ENCODE data around the gene BTG2. TPM values are rescaled to one million over a fixed set of nuclear protein-coding genes. Genes with fewer than 3 reads are reported as not detected.
A peak's percentile ranks its signal among the peaks of the same experiment; 100 is the strongest.

The BTG2 gene
- total and polyA plus RNA-seq, 4 donors: 36.2 to 302 (median 84.2) TPM

DNA sequence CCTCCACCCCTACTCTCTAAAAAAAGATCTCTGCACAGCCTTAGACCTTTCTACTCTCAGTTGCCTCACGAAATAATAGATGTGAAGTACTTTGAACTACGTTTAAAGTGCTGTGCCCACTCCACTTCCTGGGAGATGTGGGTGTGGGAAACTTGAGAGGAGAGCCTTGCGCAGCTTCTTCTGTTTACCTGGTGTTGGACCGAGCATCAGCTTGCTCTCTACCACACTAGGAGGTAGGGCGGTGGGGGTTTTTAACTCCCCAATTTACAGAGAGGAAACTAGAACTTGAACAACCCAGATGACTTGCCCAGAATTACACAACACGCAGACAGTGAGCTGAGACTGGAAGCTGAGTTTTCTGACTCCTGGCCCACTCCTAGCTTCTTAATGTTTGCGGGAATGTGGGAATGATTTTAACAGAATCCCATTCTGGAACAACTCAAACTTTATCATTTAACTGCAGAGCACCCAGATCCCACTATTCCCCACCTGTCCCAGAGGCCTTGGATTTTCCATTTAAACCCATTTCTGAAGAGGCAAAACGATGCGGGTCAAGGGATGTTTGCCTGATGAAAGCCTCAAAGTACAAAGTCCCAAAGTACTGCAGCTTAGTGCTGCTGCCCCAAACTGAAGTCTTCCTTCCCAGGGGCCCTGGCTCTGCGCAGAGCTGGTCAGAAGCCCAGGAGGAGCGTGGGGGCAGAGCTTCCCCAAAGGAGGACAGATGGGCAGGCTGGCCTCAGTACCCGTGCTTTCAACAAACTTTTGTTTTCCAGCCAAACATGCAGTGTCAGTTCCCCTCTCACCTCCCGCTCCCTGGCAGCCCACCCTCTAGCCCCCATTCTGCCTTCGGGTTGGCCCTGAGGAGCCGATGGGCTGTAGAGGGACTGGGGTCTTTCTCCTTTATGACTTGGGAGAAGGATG is 19.0 kb downstream of the BTG2 start:
- WGBS, 2 donors: 85 to 91% methylated on average over 15 of the region's 15 CpGs
- no peaks in the 10 kb centered on the region for H3K9me3 ChIP-seq (ENCODE audit: control insufficient read depth, low read length)
- H3K36me3 ChIP-seq (ENCODE audit: control insufficient read depth in 1 of 2, insufficient read depth in 2 of 2, low read length in 1 of 2): no peaks in the 10 kb centered on the region
- H3K4me3 ChIP-seq (ENCODE audit: low read length in 2 of 2): no peak overlapping the region
- intact Hi-C loops (cut with DNase I): no loop called here
- DNase-seq (peak in 1 of 2 donors; percentile 67), ATAC-seq (ENCODE audit: low FRiP score) (no peak)
- no peaks in the 10 kb centered on the region for H3K4me1 ChIP-seq (ENCODE audit: control insufficient read depth in 1 of 2, insufficient read depth in 2 of 2, low read length in 2 of 2)
- no peak overlapping the region for H3K27ac ChIP-seq (ENCODE audit: low read depth in 1 of 2, low read length in 2 of 2)
- H3K27me3 ChIP-seq (ENCODE audit: control insufficient read depth in 1 of 2, insufficient read depth in 2 of 2, low read length in 1 of 2): no peaks in the 10 kb centered on the region

DNA sequence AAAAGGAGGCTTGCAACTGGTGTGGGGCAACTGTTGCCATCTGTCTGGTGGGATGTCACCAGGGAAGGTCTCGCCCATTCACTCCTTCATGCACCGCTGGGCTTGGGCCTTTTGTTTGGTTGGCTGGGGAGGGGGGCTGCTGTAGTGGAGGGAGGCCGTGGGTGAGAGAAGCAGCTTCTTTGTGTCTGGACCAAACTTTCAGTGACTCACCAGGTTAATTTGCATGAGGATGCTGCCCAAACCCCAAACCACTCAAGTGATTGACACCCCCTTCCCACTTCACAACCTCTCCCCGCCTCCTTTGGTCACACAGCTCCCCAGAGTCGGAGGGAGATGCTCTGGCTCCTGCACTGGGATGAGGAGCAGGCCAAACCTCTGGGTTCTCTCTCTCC is 19.7 kb downstream of the BTG2 start:
- intact Hi-C loops (cut with DNase I): no loop called here
- DNase-seq (no peak), ATAC-seq (ENCODE audit: low FRiP score) (no peak)
- Histone ChIP-seq H3K4me1 (ENCODE audit: control insufficient read depth in 1 of 2, insufficient read depth in 2 of 2, low read length in 2 of 2) (no peaks in the 10 kb centered on the region), H3K27me3 (ENCODE audit: control insufficient read depth in 1 of 2, insufficient read depth in 2 of 2, low read length in 1 of 2) (no peaks in the 10 kb centered on the region), H3K4me3 (ENCODE audit: low read length in 2 of 2) (no peak overlapping the region), H3K36me3 (ENCODE audit: control insufficient read depth in 1 of 2, insufficient read depth in 2 of 2, low read length in 1 of 2) (no peaks in the 10 kb centered on the region), H3K9me3 (ENCODE audit: control insufficient read depth, low read length) (no peaks in the 10 kb centered on the region), H3K27ac (ENCODE audit: low read depth in 1 of 2, low read length in 2 of 2) (no peak overlapping the region)
- 81 to 84% methylated on average over 5 of the region's 5 CpGs for WGBS, 2 donors

DNA sequence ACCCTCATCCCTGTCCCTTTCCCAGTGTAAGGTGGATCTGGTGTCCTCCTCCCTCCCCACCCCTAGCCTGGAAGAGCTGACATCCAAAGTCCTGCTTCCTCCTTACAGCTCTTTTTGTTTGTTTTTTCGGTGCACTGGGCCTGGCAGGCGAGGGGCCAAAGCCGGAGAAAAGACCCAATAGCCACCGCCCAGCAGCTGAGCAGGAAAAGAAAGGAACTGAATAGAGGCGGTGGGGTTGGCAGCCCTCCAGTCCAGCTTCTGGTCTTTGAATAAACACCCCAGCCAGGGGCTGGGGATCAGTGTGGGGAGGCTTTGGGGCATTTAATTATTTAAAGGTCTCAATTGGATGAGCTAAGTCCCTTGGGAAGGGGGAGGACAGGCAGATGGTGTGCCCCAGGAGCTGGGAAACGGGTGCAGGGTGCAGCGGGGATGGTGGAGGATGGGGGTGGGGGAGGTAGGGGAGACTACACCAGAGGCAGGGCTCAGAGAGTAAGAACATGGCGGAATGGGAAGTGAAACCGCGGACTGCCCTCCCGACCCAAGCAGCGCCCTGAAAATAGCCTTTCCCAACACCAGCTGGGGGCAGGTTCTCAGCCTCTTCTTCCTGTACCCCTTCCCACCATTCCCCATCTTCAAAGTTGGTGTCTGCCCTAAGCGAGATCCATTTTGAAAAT is 20.2 kb downstream of the BTG2 start:
- DNase-seq (peak in 1 of 2 donors; percentile 87), ATAC-seq (ENCODE audit: low FRiP score) (no peak)
- intact Hi-C loops (cut with DNase I): no loop called here
- Histone ChIP-seq H3K27ac (ENCODE audit: low read depth in 1 of 2, low read length in 2 of 2) (no peak overlapping the region), H3K36me3 (ENCODE audit: control insufficient read depth in 1 of 2, insufficient read depth in 2 of 2, low read length in 1 of 2) (no peaks in the 10 kb centered on the region), H3K27me3 (ENCODE audit: control insufficient read depth in 1 of 2, insufficient read depth in 2 of 2, low read length in 1 of 2) (no peaks in the 10 kb centered on the region), H3K9me3 (ENCODE audit: control insufficient read depth, low read length) (no peaks in the 10 kb centered on the region), H3K4me3 (ENCODE audit: low read length in 2 of 2) (no peak overlapping the region), H3K4me1 (ENCODE audit: control insufficient read depth in 1 of 2, insufficient read depth in 2 of 2, low read length in 2 of 2) (no peaks in the 10 kb centered on the region)
- WGBS, 2 donors: 74 to 75% methylated on average over 13 of the region's 13 CpGs

DNA sequence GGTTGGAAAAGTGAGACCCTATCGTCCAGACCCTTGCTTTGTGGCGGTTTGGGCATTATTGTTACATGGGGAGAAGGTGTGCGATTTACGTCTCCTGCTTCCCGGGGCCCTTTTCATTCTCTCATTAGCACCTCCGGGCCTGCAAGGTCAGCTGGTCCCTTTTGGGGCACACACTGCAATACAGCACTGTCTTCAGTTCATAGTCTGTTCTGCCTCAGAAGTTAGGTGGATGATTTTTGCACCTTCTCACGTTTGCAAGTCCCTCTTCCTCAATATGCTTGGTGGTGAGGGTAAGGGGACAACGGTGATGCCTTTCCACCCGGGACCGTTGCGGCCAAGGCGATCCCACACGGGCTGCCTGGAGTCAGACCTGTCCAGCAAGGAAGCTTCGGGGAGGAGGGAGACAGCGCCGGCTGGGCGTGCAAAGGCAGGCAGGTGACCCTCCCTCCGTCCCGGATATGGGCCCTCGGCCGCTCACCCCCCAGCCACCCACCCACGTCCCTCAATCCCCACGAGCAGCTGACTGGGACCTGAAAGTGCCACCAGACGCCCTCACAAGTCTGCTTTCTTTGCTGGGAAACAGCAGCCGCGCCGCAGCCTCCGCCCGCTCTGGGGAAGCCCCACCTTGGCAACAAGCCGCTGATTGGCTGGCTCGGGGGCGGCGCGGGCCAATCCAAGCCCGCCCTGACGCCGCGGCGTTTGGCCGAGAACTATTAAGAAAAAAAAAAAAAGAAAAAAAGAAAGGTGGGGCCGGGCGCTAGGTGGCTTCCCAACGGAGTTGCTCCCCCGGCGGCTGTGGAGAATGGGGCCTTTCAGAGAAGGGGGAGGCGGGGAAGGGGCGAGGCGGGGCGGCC is 21.7 kb downstream of the BTG2 start:
- Histone ChIP-seq H3K36me3 (ENCODE audit: control insufficient read depth in 1 of 2, insufficient read depth in 2 of 2, low read length in 1 of 2) (no peaks in the 10 kb centered on the region), H3K4me1 (ENCODE audit: control insufficient read depth in 1 of 2, insufficient read depth in 2 of 2, low read length in 2 of 2) (no peaks in the 10 kb centered on the region), H3K27me3 (ENCODE audit: control insufficient read depth in 1 of 2, insufficient read depth in 2 of 2, low read length in 1 of 2) (no peaks in the 10 kb centered on the region), H3K4me3 (ENCODE audit: low read length in 2 of 2) (peak overlapping the region; percentile 10 to 35), H3K27ac (ENCODE audit: low read depth in 1 of 2, low read length in 2 of 2) (no peak overlapping the region), H3K9me3 (ENCODE audit: control insufficient read depth, low read length) (no peaks in the 10 kb centered on the region)
- intact Hi-C loops (cut with DNase I): no loop called here
- DNase-seq (peak; percentile 97), ATAC-seq (ENCODE audit: low FRiP score) (peak; percentile 96)
- 7% methylated on average over 45 to 49 of the region's 49 CpGs for WGBS, 2 donors

DNA sequence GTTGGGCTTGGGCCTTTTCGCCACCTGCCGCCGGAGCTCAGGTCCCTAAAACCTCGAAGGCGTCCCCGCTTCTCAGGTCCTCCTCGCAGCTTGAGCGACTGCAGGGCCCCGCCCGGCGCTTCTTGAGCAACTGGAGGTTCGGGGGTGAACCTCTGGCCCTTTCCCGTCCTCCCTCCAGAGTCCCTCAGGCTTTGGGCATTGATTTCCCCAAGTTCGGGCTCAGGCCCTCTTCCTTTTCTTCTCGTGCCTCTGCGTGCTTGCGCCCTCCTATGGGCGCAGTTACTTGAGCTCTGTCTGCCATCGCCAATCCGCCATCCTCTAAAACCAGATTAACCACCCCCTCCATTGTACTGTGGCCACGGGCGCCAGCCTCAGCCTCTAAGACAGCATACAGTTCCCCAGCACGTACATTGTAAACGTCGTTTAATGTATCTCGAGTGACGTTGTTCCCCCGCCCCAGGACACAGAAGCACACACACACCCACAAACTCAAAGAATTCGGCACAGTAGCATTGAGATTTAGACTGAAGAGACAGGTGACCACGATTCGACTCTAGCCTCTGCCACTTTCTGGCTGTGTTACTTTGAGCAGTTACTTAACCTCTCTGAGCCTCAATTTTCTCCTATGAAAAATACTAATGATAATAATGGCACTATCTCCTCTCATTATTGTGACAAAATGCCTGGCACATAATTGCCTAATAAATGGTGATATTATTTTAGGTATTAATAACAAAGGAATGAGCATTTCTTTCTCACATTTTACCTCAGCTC is 22.6 kb downstream of the BTG2 start:
- peak; percentile 66 for ATAC-seq (ENCODE audit: low FRiP score)
- peak overlapping the region in 1 of 2 donors; percentile 32 for H3K4me3 ChIP-seq (ENCODE audit: low read length in 2 of 2)
- no peaks in the 10 kb centered on the region for H3K27me3 ChIP-seq (ENCODE audit: control insufficient read depth in 1 of 2, insufficient read depth in 2 of 2, low read length in 1 of 2)
- no peak for DNase-seq
- WGBS, 2 donors: 11 to 18% methylated on average over 31 of the region's 31 CpGs
- H3K4me1 ChIP-seq (ENCODE audit: control insufficient read depth in 1 of 2, insufficient read depth in 2 of 2, low read length in 2 of 2): no peaks in the 10 kb centered on the region
- no peaks in the 10 kb centered on the region for H3K36me3 ChIP-seq (ENCODE audit: control insufficient read depth in 1 of 2, insufficient read depth in 2 of 2, low read length in 1 of 2)
- no peaks in the 10 kb centered on the region for H3K9me3 ChIP-seq (ENCODE audit: control insufficient read depth, low read length)
- H3K27ac ChIP-seq (ENCODE audit: low read depth in 1 of 2, low read length in 2 of 2): peak overlapping the region in 1 of 2 donors; percentile 3
- intact Hi-C loops (cut with DNase I): no loop called here

DNA sequence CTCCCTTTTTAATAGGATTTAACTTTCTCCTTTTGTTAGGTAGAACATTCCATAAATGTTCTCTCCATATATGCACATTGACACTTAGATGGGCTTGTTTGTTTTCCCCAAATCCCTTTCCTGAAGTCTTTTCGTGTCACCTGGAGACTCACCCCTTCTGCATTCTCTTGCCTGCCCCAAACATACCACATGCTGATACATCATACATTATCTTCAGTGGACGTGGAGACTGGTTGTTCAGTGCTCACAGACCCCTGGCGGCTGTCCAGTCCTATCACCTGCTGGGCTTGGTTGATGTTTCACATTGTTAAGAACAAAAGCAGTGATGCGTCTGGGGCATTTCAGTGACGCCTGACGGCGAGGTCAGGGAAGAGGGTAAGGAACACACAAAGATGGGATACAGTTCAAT is 23.4 kb downstream of the BTG2 start:
- H3K27ac ChIP-seq (ENCODE audit: low read depth in 1 of 2, low read length in 2 of 2): no peak overlapping the region
- H3K4me1 ChIP-seq (ENCODE audit: control insufficient read depth in 1 of 2, insufficient read depth in 2 of 2, low read length in 2 of 2): no peaks in the 10 kb centered on the region
- intact Hi-C loops (cut with DNase I): no loop called here
- H3K36me3 ChIP-seq (ENCODE audit: control insufficient read depth in 1 of 2, insufficient read depth in 2 of 2, low read length in 1 of 2): no peaks in the 10 kb centered on the region
- 82 to 87% methylated on average over 7 of the region's 7 CpGs for WGBS, 2 donors
- DNase-seq: no peak
- H3K4me3 ChIP-seq (ENCODE audit: low read length in 2 of 2): no peak overlapping the region
- no peaks in the 10 kb centered on the region for H3K9me3 ChIP-seq (ENCODE audit: control insufficient read depth, low read length)
- H3K27me3 ChIP-seq (ENCODE audit: control insufficient read depth in 1 of 2, insufficient read depth in 2 of 2, low read length in 1 of 2): no peaks in the 10 kb centered on the region
- ATAC-seq (ENCODE audit: low FRiP score): no peak

DNA sequence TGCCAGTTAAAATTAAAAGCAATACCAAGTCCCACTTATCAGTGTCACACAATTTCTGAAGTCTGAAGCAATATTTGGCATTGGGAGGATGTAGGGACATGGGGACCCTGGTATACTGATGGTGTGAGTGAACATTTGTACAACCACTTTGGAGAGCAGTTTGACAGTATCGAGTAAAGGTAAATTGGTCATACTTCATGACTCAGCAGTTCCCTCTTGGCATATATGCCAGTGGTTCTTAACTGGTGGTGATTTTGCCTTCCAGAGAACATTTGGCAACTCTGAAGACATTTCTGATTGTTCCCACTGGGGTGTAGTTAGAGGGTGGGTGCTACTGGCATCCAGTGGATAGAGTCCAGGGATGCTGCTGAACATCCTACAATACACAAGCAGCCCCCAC is 25.9 kb downstream of the BTG2 start:
- Histone ChIP-seq H3K36me3 (ENCODE audit: control insufficient read depth in 1 of 2, insufficient read depth in 2 of 2, low read length in 1 of 2) (no peaks in the 10 kb centered on the region), H3K9me3 (ENCODE audit: control insufficient read depth, low read length) (no peaks in the 10 kb centered on the region), H3K4me1 (ENCODE audit: control insufficient read depth in 1 of 2, insufficient read depth in 2 of 2, low read length in 2 of 2) (no peaks in the 10 kb centered on the region), H3K27me3 (ENCODE audit: control insufficient read depth in 1 of 2, insufficient read depth in 2 of 2, low read length in 1 of 2) (no peaks in the 10 kb centered on the region), H3K27ac (ENCODE audit: low read depth in 1 of 2, low read length in 2 of 2) (no peak overlapping the region), H3K4me3 (ENCODE audit: low read length in 2 of 2) (no peak overlapping the region)
- intact Hi-C loops (cut with DNase I): no loop called here
- ATAC-seq (ENCODE audit: low FRiP score) (no peak), DNase-seq (no peak)
- 45 to 50% methylated on average over 1 of the region's 1 CpG for WGBS, 2 donors

DNA sequence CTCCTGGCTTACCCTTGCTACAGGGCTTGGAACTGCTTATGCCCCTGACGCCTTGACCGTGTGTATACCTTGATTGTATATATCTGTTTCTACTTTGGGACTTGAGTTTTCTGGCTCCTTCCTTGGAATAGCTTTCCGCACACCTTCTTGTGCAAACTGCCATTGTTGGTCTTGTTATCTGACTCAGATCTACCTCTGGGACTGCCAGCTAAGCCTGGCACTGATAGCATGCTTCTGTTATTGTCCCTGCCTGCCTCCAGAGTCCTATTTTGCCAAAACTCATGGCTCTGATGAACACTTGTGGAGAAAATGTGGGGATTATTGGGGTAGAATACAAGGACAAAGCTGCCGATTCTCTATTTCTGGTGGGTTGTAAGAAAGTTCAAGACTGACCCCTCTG is 30.2 kb downstream of the BTG2 start:
- H3K27ac ChIP-seq (ENCODE audit: low read depth in 1 of 2, low read length in 2 of 2): peak overlapping the region; percentile 1 to 52
- no peaks in the 10 kb centered on the region for H3K27me3 ChIP-seq (ENCODE audit: control insufficient read depth in 1 of 2, insufficient read depth in 2 of 2, low read length in 1 of 2)
- ATAC-seq (ENCODE audit: low FRiP score) (no peak), DNase-seq (no peak)
- no peaks in the 10 kb centered on the region for H3K9me3 ChIP-seq (ENCODE audit: control insufficient read depth, low read length)
- intact Hi-C loops (cut with DNase I): no loop called here
- WGBS, 2 donors: 54 to 61% methylated on average over 4 of the region's 4 CpGs
- H3K4me3 ChIP-seq (ENCODE audit: low read length in 2 of 2): no peak overlapping the region
- no peaks in the 10 kb centered on the region for H3K4me1 ChIP-seq (ENCODE audit: control insufficient read depth in 1 of 2, insufficient read depth in 2 of 2, low read length in 2 of 2)
- H3K36me3 ChIP-seq (ENCODE audit: control insufficient read depth in 1 of 2, insufficient read depth in 2 of 2, low read length in 1 of 2): no peaks in the 10 kb centered on the region
